NCI-H2227 (cell line): ENCODE measurements around the gene ANKS6.

Experiments used
- DNase-seq: peaks from one replicate; lab custom pipeline; 2025; ENCODE audit not compliant: unreplicated experiment; lab: John Stamatoyannopoulos, UW

Gene ANKS6

DNA sequence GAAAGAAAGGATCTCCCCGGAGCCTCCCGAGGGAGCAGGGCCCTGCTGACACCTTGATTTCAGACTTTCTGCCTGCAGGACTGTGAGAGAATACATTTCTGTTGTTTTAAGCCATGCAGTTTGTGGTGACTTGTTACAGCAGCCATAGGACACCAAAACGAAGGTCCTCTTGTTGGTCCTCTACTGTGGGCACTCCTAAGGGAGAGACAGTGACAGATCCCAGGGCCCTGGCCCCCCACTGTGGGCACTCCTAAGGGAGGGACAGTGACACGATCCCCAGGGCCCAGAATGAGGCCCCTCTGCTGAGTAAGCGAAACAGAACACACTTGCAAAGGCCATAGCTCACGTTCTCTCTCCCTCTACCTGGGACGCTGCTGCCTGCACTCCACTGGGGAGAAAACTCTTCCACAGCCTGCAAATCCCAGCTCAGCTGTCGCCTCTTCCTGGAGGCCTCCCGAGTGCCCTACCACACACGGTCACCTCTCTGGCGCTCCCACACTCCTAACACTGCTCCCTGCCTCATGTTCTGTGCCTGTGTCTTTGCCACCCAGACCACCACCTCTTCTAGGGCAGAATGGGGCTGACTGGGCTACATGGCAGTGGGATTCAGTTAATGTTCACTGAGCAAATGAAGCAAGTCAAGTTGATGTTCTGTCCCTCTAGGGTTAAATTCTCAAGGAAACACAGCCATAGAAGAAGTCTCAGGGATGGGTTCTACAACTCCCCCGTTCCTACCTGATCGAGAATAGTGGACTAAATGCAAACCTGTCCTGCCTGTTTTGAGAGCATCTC lies 23.8 kb downstream of the ANKS6 start:
- DNase-seq = no peak

DNA sequence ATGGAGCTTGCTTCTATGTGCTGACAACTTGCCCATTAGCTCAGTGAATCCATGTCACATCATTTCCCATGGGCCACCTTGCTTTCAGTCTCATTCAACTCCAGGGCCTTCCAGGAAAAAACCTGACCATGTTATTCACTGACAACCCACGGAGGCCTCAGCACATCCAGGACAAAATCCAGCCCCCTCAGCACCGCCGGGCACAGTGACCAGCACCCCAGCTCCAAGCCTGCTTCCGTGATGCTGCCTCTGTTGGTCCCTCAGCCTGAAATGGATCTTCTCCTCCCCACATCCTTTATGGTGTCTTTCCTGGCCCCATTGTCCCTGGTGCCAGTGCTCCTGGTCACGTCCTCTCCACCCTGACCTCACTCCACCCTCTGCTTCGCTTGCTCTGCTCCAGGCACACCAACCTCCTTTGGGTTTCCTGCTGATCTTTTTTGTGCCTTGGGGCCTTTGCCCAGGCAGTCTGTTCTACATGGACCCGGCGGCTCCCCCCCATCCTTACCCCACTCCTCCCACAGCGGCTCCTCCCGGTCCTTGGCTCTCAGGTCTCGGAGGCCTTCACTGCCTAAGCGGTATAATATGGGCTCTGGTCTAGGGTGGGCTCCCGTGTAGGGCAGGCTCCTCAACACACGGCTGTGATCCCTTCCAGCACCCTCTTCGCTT lies 25.0 kb downstream of the ANKS6 start:
- no peak for DNase-seq

- no peak for DNase-seq
These were observed 25.6 kb downstream of the ANKS6 start for GRCh38 chr9:98770717-98771116.

GRCh38 chr9:98768344-98768743 lies 28.0 kb downstream of the ANKS6 start:
- DNase-seq = no peak

GRCh38 chr9:98767915-98768314 lies 28.4 kb downstream of the ANKS6 start:
- no peak for DNase-seq

GRCh38 chr9:98767196-98767595 lies 29.2 kb downstream of the ANKS6 start:
- no peak for DNase-seq

- no peak for DNase-seq
These were observed 29.8 kb downstream of the ANKS6 start for GRCh38 chr9:98766586-98766985.

DNA sequence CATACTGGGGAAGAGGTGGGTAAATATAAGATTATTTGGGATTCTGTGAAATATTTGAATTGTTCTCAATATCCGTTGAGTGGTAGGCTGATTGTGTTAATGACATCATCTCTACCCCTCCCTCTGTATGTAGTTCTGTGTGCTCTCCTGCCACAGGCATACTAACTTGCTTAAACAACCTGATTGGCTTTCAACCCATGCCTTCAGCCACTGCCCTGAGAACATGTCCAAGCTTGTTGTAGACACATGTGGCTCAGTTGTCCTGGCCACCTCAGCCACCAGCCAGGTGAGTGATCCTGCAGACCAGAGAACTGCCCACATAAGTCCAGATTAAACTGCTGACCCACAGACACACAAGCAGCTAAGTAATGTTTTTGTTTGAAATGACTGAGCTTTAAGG lies 31.1 kb downstream of the ANKS6 start:
- no peak for DNase-seq

DNA sequence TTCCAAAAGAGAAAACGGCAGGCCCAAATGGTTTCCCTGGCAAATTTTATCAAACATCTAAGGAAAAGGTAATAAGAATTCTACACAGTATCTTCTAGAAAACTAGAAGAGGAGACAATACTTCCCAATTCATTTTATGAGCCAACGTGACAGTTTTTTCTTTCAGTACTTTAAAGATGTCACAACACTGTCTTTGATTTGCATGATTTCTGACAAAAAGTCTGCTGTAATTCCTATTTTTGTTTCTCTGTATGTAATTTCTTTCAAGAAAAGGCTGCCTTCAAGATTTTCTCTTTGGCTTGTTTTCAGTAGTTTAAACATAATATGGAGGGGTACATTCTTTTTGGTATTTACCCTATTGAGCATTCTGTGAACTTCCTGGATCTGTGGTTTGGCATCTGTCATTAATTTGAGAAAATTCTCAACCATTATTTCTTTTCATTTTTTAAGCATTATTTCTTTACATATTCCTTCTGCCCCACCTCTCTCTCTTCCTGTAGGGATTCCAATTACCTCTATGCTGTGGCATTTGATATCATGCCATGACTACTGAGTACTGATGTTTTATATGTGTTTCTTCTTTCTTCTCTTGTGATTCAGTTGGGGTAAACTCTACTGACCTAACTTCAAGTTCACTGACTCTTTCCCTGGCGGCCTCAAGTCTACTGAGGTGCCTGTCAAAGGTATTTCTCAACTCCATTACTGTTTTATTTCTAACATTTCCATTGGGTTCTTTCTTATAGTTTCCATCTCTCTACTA lies 32.2 kb downstream of the ANKS6 start:
- no peak for DNase-seq

DNA sequence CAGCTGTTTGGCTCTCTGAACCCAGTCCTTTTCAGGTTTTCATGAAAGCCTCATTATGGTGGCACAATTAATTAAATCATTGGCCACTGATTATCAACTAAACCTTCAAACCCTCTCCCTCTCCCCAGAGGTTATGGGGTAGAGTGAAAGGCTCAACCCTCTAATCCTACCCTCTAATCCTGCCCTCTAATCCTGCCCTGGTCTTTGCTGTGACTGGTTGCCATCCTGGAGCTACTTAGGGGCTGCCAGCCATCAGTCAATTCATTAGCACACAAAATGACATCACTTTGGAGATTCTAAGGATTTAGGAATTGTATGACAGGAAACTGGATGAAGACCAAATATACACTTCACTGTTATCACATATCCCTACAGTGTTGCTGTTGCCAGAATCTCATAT lies 36.1 kb downstream of the ANKS6 start:
- no peak for DNase-seq

- no peak for DNase-seq
These were observed 41.2 kb downstream of the ANKS6 start for GRCh38 chr9:98755006-98755618.

DNA sequence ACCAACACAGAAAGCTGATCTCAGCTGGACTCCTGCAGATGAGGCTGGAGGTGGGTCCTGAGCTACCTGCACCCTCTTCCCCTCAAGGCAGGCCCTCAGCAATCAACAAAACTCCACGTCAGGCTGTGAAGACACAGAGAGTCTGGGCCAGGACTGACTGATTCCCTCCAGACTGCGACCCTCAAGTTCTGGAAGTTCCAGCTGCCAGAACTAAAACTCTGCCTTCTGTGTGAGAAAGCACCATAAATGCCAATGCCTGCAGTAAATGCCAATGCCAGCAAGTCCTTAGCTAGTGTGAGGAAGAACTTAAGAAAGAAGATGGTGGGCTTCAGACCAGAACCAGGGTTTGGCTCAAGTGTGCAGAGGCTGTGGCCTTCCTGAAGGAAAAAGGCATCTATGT lies 45.1 kb downstream of the ANKS6 start:
- no peak for DNase-seq

- no peak for DNase-seq
These were observed 45.8 kb downstream of the ANKS6 start for GRCh38 chr9:98750364-98751060.

DNA sequence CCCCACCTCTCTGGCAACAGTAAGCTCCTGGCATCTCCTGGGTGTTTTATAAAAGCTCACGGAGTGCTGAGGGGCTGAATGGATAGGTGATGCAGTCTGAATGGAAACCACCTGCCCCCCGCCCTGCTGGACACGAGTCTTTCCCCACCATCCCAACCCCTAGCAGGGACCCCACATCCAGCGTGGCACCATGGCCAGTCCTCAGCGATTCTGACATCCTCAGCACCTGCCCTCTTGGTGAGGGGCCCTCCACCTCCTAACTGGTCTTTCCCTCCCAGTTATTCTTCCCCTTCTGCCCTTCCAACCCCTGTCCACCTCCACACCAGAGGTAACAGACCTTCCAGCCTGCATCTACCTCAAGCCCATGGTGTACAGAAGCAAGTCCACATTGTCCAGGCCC lies 48.9 kb downstream of the ANKS6 start:
- no peak for DNase-seq

DNA sequence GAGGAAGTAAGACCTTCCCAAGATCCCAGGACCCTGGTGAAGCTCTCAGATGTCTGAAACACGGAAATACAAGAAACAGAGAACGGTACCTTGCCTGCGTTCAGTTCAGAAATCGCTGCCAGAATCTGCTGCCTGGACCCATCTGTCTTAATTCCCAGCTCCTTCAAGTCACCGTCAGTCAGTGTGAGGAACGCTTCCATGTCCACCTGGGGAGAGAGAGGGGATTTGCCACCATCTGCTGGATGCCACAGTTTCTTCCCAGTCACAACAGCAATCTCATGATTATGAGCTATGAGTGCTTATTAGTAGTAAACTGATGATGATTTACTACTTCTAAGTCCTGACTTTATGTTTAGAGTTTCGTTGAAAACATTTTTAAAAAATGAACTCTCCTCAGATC lies 50.9 kb downstream of the ANKS6 start:
- no peak for DNase-seq

GRCh38 chr9:98743818-98744611 lies 52.3 kb downstream of the ANKS6 start:
- no peak for DNase-seq

DNA sequence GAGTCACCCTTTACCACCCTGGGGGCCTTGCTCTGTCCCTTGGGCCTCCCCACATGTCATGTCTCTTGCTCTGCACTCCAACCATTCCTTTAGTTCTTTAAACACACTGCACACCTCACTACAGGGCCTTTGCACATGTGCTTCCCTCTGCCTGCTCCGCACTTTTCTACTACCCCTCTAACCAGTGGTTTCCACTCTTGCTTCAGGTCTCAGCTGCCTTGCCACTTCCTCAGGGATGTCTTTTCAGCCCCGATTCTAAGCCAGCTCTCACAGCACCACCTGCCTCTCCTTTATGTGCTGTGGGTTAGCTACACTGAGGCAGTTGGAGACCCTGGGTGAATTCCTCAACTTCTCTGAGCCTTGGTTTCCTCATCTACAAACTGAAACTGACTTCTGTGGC lies 53.0 kb downstream of the ANKS6 start:
- DNase-seq = no peak

- no peak for DNase-seq
These were observed 53.8 kb downstream of the ANKS6 start for GRCh38 chr9:98742325-98743280.
